Measurements from ENCODE around the gene UNC13A.
A peak's percentile ranks its signal among the peaks of the same experiment; 100 is the strongest.

- TF ChIP-seq MAX (IDR thresholded peaks at IDR 0.05; ENCODE audit: low read depth, low read length) (0 out of 2 replicates have a peak, but pooled peaks have one; percentile 25), MYC (IDR thresholded peaks at IDR 0.05; ENCODE audit: low read depth, low read length) (no peak)
Measured at GRCh38 chr19:17671906-17672305, 16.2 kb downstream of the UNC13A start.

Data from NB4 (cell line).